Colonic mucosa (tissue), 4 donors: ENCODE data around the gene FRK. TPM values are rescaled to one million over a fixed set of nuclear protein-coding genes. Genes with fewer than 3 reads are reported as not detected.
"Not testable (repeated sequence)": the region's sequence is repeated elsewhere in the genome, so short reads cannot be mapped to it uniquely, and the experiment has no call there.

Source experiments
- DNase-seq: peaks from one replicate; pipeline ENCODE4 v3.0.0-alpha.2; 2020
- H3K27ac ChIP-seq: fragments of 200-600 bp; one replicate; pipeline ENCODE4 v1.8.0; 2021
- H3K27me3 ChIP-seq: fragments of 200-600 bp; one replicate; pipeline ENCODE4 v1.8.0; 2021
- H3K36me3 ChIP-seq: fragments of 200-600 bp; one replicate; pipeline ENCODE4 v1.8.0; 2021
- H3K4me1 ChIP-seq: fragments of 200-600 bp; one replicate; pipeline ENCODE4 v1.8.0; 2021; ENCODE audit warnings: mild to moderate bottlenecking
- H3K4me3 ChIP-seq: fragments of 200-600 bp; one replicate; pipeline ENCODE4 v1.8.0; 2021
- H3K9ac ChIP-seq, 2 donors: one replicate each; pipeline ENCODE4 v1.7.0; 2013; ENCODE audit warnings: control low read depth in 2 of 2, low read depth in 2 of 2, low read length in 2 of 2
- H3K9me3 ChIP-seq: fragments of 200-600 bp; one replicate; pipeline ENCODE4 v1.8.0; 2021
- intact Hi-C: fragments of 100-400 bp; cut with DNase I; formaldehyde crosslinking; loops from one replicate; pipeline ENCODE4 v1.14.1; 2022
- total RNA-seq, 2 donors: library from RNA; stranded (reverse); fragmentation: NEBNext Ultra II Directional in 1 of 2; extraction: Animal tissue kit (Norgen Biotek cat#: 25700) in 1 of 2; gene quantifications; one replicate each; pipeline ENCODE4 v1.2.1, GENCODE V29; 2021
- TF ChIP-seq, protein P1 (sequence below): fragments of 200-600 bp; IDR thresholded peaks from one replicate; pipeline ENCODE4 v1.8.0; 2022; ENCODE audit warnings: antibody characterized with exemption, mild to moderate bottlenecking
- donor health status: healthy.
- donor health status: DM: no; HTN: no; CAD: no.
- donor health status: DM: no; HTN: no; CAD: no.

FRK gene
- total RNA-seq, 2 donors from 2014 or later: 25.9 to 27.1 TPM

GRCh38 chr6:116096979-116097816, 36.5 kb upstream of the FRK start:
- Histone ChIP-seq H3K9ac (no peak overlapping the region), H3K27me3 (no peaks in the 10 kb centered on the region), H3K36me3 (no peaks in the 10 kb centered on the region), H3K4me3 (no peak overlapping the region), H3K9me3 (no peaks in the 10 kb centered on the region), H3K27ac (no peak overlapping the region), H3K4me1 (peaks cover 7% of the 10 kb centered on the region)
- no peak for DNase-seq
- intact Hi-C loops: loop anchor here (2.0 kb wide), 1 partner anchor 86 kb away; no protein-coding TSS in a partner anchor
- TF ChIP-seq, protein P1, sequence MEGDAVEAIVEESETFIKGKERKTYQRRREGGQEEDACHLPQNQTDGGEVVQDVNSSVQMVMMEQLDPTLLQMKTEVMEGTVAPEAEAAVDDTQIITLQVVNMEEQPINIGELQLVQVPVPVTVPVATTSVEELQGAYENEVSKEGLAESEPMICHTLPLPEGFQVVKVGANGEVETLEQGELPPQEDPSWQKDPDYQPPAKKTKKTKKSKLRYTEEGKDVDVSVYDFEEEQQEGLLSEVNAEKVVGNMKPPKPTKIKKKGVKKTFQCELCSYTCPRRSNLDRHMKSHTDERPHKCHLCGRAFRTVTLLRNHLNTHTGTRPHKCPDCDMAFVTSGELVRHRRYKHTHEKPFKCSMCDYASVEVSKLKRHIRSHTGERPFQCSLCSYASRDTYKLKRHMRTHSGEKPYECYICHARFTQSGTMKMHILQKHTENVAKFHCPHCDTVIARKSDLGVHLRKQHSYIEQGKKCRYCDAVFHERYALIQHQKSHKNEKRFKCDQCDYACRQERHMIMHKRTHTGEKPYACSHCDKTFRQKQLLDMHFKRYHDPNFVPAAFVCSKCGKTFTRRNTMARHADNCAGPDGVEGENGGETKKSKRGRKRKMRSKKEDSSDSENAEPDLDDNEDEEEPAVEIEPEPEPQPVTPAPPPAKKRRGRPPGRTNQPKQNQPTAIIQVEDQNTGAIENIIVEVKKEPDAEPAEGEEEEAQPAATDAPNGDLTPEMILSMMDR: peak; percentile 42

GRCh38 chr6:116096048-116096759, 35.5 kb upstream of the FRK start:
- DNase-seq, H3K9me3 ChIP-seq, H3K36me3 ChIP-seq, H3K27me3 ChIP-seq, H3K4me3 ChIP-seq, H3K4me1 ChIP-seq, H3K27ac ChIP-seq, H3K9ac ChIP-seq: not testable (repeated sequence)
- intact Hi-C loops: loop anchor here (2.0 kb wide), 1 partner anchor 85 kb away; no protein-coding TSS in a partner anchor

GRCh38 chr6:116094041-116094440, 33.4 kb upstream of the FRK start:
- DNase-seq: no peak
- no peaks in the 10 kb centered on the region for H3K9me3 ChIP-seq
- H3K4me1 ChIP-seq: no peaks in the 10 kb centered on the region
- TF ChIP-seq, protein P1: no peak
- no peaks in the 10 kb centered on the region for H3K36me3 ChIP-seq
- H3K9ac ChIP-seq: no peak overlapping the region
- H3K27me3 ChIP-seq: no peaks in the 10 kb centered on the region
- intact Hi-C loops: no loop called here
- H3K4me3 ChIP-seq: no peak overlapping the region
- no peak overlapping the region for H3K27ac ChIP-seq

- H3K27ac ChIP-seq: no peak overlapping the region
- intact Hi-C loops: no loop called here
- H3K9me3 ChIP-seq: no peaks in the 10 kb centered on the region
- no peaks in the 10 kb centered on the region for H3K27me3 ChIP-seq
- DNase-seq: no peak
- H3K9ac ChIP-seq: no peak overlapping the region
- H3K36me3 ChIP-seq: no peaks in the 10 kb centered on the region
- no peak overlapping the region for H3K4me3 ChIP-seq
- no peaks in the 10 kb centered on the region for H3K4me1 ChIP-seq
- TF ChIP-seq, protein P1: no peak
These were observed 29.6 kb upstream of the FRK start for GRCh38 chr6:116090251-116090650.

DNA sequence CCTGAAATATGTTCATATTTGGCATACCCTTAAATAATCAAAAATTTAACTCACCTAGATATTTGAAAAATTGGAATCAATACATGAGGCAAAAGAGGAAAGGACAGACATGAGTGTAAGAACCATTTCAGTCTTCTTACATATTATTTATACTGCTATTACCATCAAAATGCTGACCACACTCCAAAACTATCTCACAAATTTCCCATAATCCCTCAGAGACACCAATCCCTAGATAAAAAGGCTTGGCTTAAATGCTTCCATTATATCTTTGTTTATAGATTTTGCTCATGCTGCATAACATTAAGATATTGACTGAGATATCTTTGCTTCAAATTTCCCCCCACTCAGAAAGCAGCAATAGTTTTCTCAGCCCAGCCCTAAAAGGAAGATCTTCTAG, 28.3 kb upstream of the FRK start:
- no peaks in the 10 kb centered on the region for H3K4me1 ChIP-seq
- no peaks in the 10 kb centered on the region for H3K36me3 ChIP-seq
- DNase-seq: no peak
- H3K9me3 ChIP-seq: no peaks in the 10 kb centered on the region
- TF ChIP-seq, protein P1: no peak
- H3K27ac ChIP-seq: no peak overlapping the region
- H3K27me3 ChIP-seq: no peaks in the 10 kb centered on the region
- intact Hi-C loops: no loop called here
- H3K9ac ChIP-seq: no peak overlapping the region
- H3K4me3 ChIP-seq: no peak overlapping the region
